ENCODE results near the gene ATOSB.

The ATOSB gene

GRCh38 chr9:35054185-35054835, 61.4 kb downstream of the ATOSB start:
- no peak for DNase-seq (ENCODE audit: low spot score)

Data from globus pallidus (tissue), 1 donor.